SK-N-SH (cell line): ENCODE results near the gene SLC35F4. TPM values are rescaled to one million over a fixed set of nuclear protein-coding genes. Genes with fewer than 3 reads are reported as not detected.
"Not testable (repeated sequence)": the region's sequence is repeated elsewhere in the genome, so short reads cannot be mapped to it uniquely, and the experiment has no call there.

ENCODE experiments used
- CTCF ChIA-PET: fragments of 300-600, 350-600 bp; formaldehyde crosslinking; extraction: SDS; loops from one replicate; lab custom pipeline; 2021; lab: Yijun Ruan, JAX
- POLR2A ChIA-PET: fragments of 350-600 bp; sonication (Branson Sonifier 250); formaldehyde crosslinking; extraction: SDS; loops from one replicate; lab custom pipeline; 2020; ENCODE audit warnings: antibody characterized with exemption, inconsistent platforms; lab: Yijun Ruan, JAX
- DNase-seq: peaks from one replicate; pipeline ENCODE4 v3.0.0; 2012
- H2AFZ ChIP-seq: fragments of 200-600 bp; sonication (generic); 2 replicates; pipeline ENCODE4 v1.8.1; 2016; ENCODE audit warnings: antibody characterized with exemption, mild to moderate bottlenecking, low read depth
- H3F3A ChIP-seq: fragments of 200-600 bp; sonication (generic); replicated peaks from 2 replicates; pipeline ENCODE3; 2016; ENCODE audit warnings: antibody characterized with exemption, mild to moderate bottlenecking; ENCODE audit not compliant: insufficient read depth
- H3K27ac ChIP-seq, 2 experiments: fragments of 200-500 bp in 1 of 2; fragments of 200-600 bp in 1 of 2; sonication (Bioruptor generic) in 1 of 2; sonication (generic), shearing (Covaris generic) in 1 of 2; 2 replicates each; pipeline versions ENCODE4 v1.5.1 to v1.6.1; 2014 to 2016; ENCODE audit warnings: low read depth in 2 of 2, inconsistent platforms in 1 of 2, low read length in 1 of 2, mild to moderate bottlenecking in 1 of 2, mixed read lengths in 1 of 2
- H3K27me3 ChIP-seq: fragments of 200-600 bp; sonication (generic), shearing (Covaris generic); 2 replicates; pipeline ENCODE4 v1.6.1; 2016; ENCODE audit warnings: mixed run types; ENCODE audit not compliant: insufficient read depth
- H3K36me3 ChIP-seq, 2 experiments: fragments of 200-500 bp in 1 of 2; fragments of 200-600 bp in 1 of 2; sonication (Bioruptor generic) in 1 of 2; sonication (generic) in 1 of 2; replicated peaks in 1 of 2; 2 replicates each; pipeline versions ENCODE3 to v1.5.1; 2014 to 2016; ENCODE audit warnings: low read length in 1 of 2, mild to moderate bottlenecking in 1 of 2; ENCODE audit not compliant: insufficient read depth in 2 of 2, control insufficient read depth in 1 of 2
- H3K4me1 ChIP-seq, 2 experiments: fragments of 200-500 bp in 1 of 2; fragments of 200-600 bp in 1 of 2; sonication (Bioruptor generic) in 1 of 2; sonication (generic), shearing (Covaris generic) in 1 of 2; 2 replicates each; pipeline versions ENCODE4 v1.5.1 to v1.6.1; 2014 to 2016; ENCODE audit warnings: low read depth in 1 of 2, low read length in 1 of 2, mixed run types in 1 of 2; ENCODE audit not compliant: insufficient read depth in 2 of 2, control insufficient read depth in 1 of 2
- H3K4me2 ChIP-seq: fragments of 200-600 bp; sonication (generic), shearing (Covaris generic); 2 replicates; pipeline ENCODE4 v1.6.1; 2017; ENCODE audit warnings: mixed run types
- H3K4me3 ChIP-seq, 2 experiments: fragments of 200-500 bp in 1 of 2; fragments of 200-600 bp in 1 of 2; sonication (Bioruptor generic) in 1 of 2; sonication (generic), shearing (Covaris generic) in 1 of 2; 2 replicates each; pipeline versions ENCODE4 v1.5.1 to v1.8.1; 2014 to 2016; ENCODE audit warnings: low read depth in 2 of 2, inconsistent platforms in 1 of 2, low read length in 1 of 2, mild to moderate bottlenecking in 1 of 2, mixed read lengths in 1 of 2, moderate library complexity in 1 of 2
- H3K79me2 ChIP-seq: fragments of 200-600 bp; sonication (generic); 2 replicates; pipeline ENCODE4 v1.8.1; 2017; ENCODE audit warnings: mild to moderate bottlenecking; ENCODE audit not compliant: insufficient read depth
- H3K9ac ChIP-seq: fragments of 200-600 bp; sonication (generic); 2 replicates; pipeline ENCODE4 v1.6.1; 2017; ENCODE audit warnings: mixed run types
- H3K9me2 ChIP-seq: fragments of 200-600 bp; sonication (generic); 2 replicates; pipeline ENCODE4 v1.6.1; 2017; ENCODE audit warnings: mixed run types
- H3K9me3 ChIP-seq: fragments of 200-600 bp; sonication (generic); 2 replicates; pipeline ENCODE4 v1.6.1; 2017; ENCODE audit warnings: mixed run types, mild to moderate bottlenecking, moderate library complexity
- H4K20me1 ChIP-seq: fragments of 200-600 bp; sonication (generic); 2 replicates; pipeline ENCODE4 v1.6.1; 2017; ENCODE audit warnings: mild to moderate bottlenecking, mixed run types; ENCODE audit not compliant: insufficient read depth
- CTCF ChIP-seq: fragments of 200-600 bp; sonication (generic); IDR thresholded peaks from 2 replicates; pipeline ENCODE4 v1.6.1; 2017; ENCODE audit warnings: antibody characterized with exemption, mild to moderate bottlenecking, moderate library complexity
- ELF1 ChIP-seq: IDR thresholded peaks from 2 replicates; pipeline ENCODE4 v1.4.0; 2012
- FOSL2 ChIP-seq: IDR thresholded peaks from 2 replicates; pipeline ENCODE4 v1.4.0; 2012; ENCODE audit warnings: low read depth, mild to moderate bottlenecking, moderate library complexity, borderline replicate concordance
- JUND ChIP-seq: IDR thresholded peaks from 2 replicates; pipeline ENCODE4 v1.4.0; 2012
- MAX ChIP-seq: IDR thresholded peaks from 2 replicates; pipeline ENCODE4 v1.4.0; 2012; ENCODE audit warnings: low read depth
- NFIC ChIP-seq: IDR thresholded peaks from 2 replicates; pipeline ENCODE4 v1.4.0; 2012; ENCODE audit warnings: borderline replicate concordance
- NRF1 ChIP-seq: IDR thresholded peaks from 2 replicates; pipeline ENCODE4 v1.6.1; 2012; ENCODE audit warnings: low read depth, mild to moderate bottlenecking, low read length
- SIN3A ChIP-seq: IDR thresholded peaks from 2 replicates; pipeline ENCODE4 v1.6.1; 2012; ENCODE audit warnings: low read depth, mild to moderate bottlenecking, low read length, moderate library complexity, borderline replicate concordance
- TAF1 ChIP-seq: IDR thresholded peaks from 2 replicates; pipeline ENCODE4 v1.6.1; 2012; ENCODE audit warnings: low read depth, mild to moderate bottlenecking, low read length, moderate library complexity, borderline replicate concordance
- WGBS: methylation state at CpG from one replicate; pipeline ENCODE4 v1.1.6; 2017; ENCODE audit warnings: low lambda C conversion rate; 5-methylcytosine and 5-hydroxymethylcytosine counted together
- polyA plus RNA-seq, 3 experiments: library from polyadenylated mRNA; depleted of rRNA; stranded (reverse); fragments of >200 nt; gene quantifications; 2 replicates each; pipeline ENCODE4 v1.2.3, GENCODE V29; 2012

SLC35F4 gene
- polyA plus RNA-seq, 1 of the 3 experiments (the other 2 are of a cell fraction), result not detected

GRCh38 chr14:57709909-57710308 lies 156.0 kb downstream of the SLC35F4 start:
- CTCF ChIA-PET, result no interaction called here
- Histone ChIP-seq H3K27me3 (no peaks in the 10 kb centered on the region), H3K9me2 (no peaks in the 10 kb centered on the region), H3K4me3 (no peak overlapping the region), H2AFZ (no peak overlapping the region), H4K20me1 (no peaks in the 10 kb centered on the region), H3K4me1 (no peaks in the 10 kb centered on the region), H3K36me3 (no peaks in the 10 kb centered on the region), H3K9ac (no peak overlapping the region), H3F3A (no peaks in the 10 kb centered on the region), H3K27ac (no peak overlapping the region), H3K4me2 (no peak overlapping the region), H3K79me2 (no peaks in the 10 kb centered on the region), H3K9me3 (no peaks in the 10 kb centered on the region)
- WGBS, result 2% methylated on average over 2 of the region's 2 CpGs
- no peak for DNase-seq
- TF ChIP-seq SIN3A, result no peak
- POLR2A ChIA-PET, result no interaction called here

- H3K9me3 ChIP-seq, H3K9ac ChIP-seq, H3K36me3 ChIP-seq, H3K79me2 ChIP-seq, H3K27ac ChIP-seq, H3K27me3 ChIP-seq, H3K4me1 ChIP-seq, H3K9me2 ChIP-seq, H3K4me2 ChIP-seq, POLR2A ChIA-PET, CTCF ChIA-PET, H2AFZ ChIP-seq, DNase-seq, H3F3A ChIP-seq, H3K4me3 ChIP-seq, H4K20me1 ChIP-seq: not testable (repeated sequence)
- peak; percentile 15; the same call in 1 of the 2 replicates for TF ChIP-seq CTCF
- 0% methylated on average over 4 of the region's 5 CpGs for WGBS
These were observed 156.8 kb downstream of the SLC35F4 start for GRCh38 chr14:57709086-57709485.

GRCh38 chr14:57707219-57707618 lies 158.7 kb downstream of the SLC35F4 start:
- H3K9me3 ChIP-seq, result no peaks in the 10 kb centered on the region
- H3K4me2 ChIP-seq, result no peak overlapping the region
- H3K27me3 ChIP-seq, result no peaks in the 10 kb centered on the region
- no peak overlapping the region for H2AFZ ChIP-seq
- no peaks in the 10 kb centered on the region for H3K79me2 ChIP-seq
- no peak overlapping the region for H3K9ac ChIP-seq
- H3K27ac ChIP-seq, result no peak overlapping the region
- H3K9me2 ChIP-seq, result no peaks in the 10 kb centered on the region
- ChIA-PET POLR2A (no interaction called here), CTCF (no interaction called here)
- H3K4me1 ChIP-seq, result no peaks in the 10 kb centered on the region
- no peaks in the 10 kb centered on the region for H3F3A ChIP-seq
- no peaks in the 10 kb centered on the region for H4K20me1 ChIP-seq
- WGBS, result 0% methylated on average over 5 of the region's 5 CpGs
- no peak for TF ChIP-seq NRF1
- TF ChIP-seq MAX, result no peak
- no peak for TF ChIP-seq JUND
- TF ChIP-seq TAF1, result no peak
- TF ChIP-seq ELF1, result no peak
- no peak for TF ChIP-seq CTCF
- TF ChIP-seq FOSL2, result no peak
- no peak for TF ChIP-seq NFIC
- no peaks in the 10 kb centered on the region for H3K36me3 ChIP-seq
- DNase-seq, result no peak
- H3K4me3 ChIP-seq, result no peak overlapping the region
